HepG2 (cell line): ENCODE results near the gene ERC1. TPM values are rescaled to one million over a fixed set of nuclear protein-coding genes. Genes with fewer than 3 reads are reported as not detected.

Experiments
- ATAC-seq: fragments of 200-7000 bp; cut with Tn5 transposase; 3 replicates; pipeline ENCODE4 v1.9.1; 2020; ENCODE audit warnings: mild to moderate bottlenecking, moderate library complexity
- BruUV-seq: library from RNA; stranded (reverse); fragments of 400-500 nt; replicated peaks from 2 replicates; lab custom pipeline; 2021; lab: Mats Ljungman, UMichigan
- CTCF ChIA-PET: fragments of 300-600 bp; formaldehyde crosslinking; extraction: SDS; loops from one replicate; lab custom pipeline; 2021; ENCODE audit warnings: low total read pairs, inconsistent platforms, low intra/inter-chr PET ratio; lab: Yijun Ruan, JAX
- POLR2A ChIA-PET: fragments of 350-600 bp; sonication (Branson Sonifier 250); formaldehyde crosslinking; loops from one replicate; lab custom pipeline; 2020; ENCODE audit warnings: antibody characterized with exemption, inconsistent platforms; lab: Yijun Ruan, JAX
- DNase-seq: peaks from one replicate; pipeline ENCODE4 v3.0.0-alpha.2; 2015; ENCODE audit warnings: low spot score
- FAIRE-seq: peaks from 3 replicates; lab custom pipeline; 2011; peaks lifted over from hg19 to GRCh38; lab: Jason Lieb, UNC
- H2AFZ ChIP-seq: one replicate; pipeline ENCODE4 v1.6.1; 2011; ENCODE audit warnings: low read length, inconsistent platforms
- H3K27ac ChIP-seq: fragments of 300-600 bp; 3 replicates; pipeline ENCODE4 v1.8.0; 2011; ENCODE audit warnings: mixed run types, mild to moderate bottlenecking, mixed read lengths, low read length, inconsistent platforms; ENCODE audit not compliant: insufficient read depth; ENCODE audit errors: extremely low read length
- H3K27me3 ChIP-seq, 2 experiments: fragments of 200-600 bp in 1 of 2; 2 replicates in 1 of 2; 3 replicates in 1 of 2; pipeline versions ENCODE4 v1.6.0 to v1.8.0; 2011; ENCODE audit warnings: low read length in 2 of 2, mild to moderate bottlenecking in 2 of 2, moderate library complexity in 2 of 2, inconsistent platforms in 1 of 2; ENCODE audit not compliant: insufficient read depth in 2 of 2, control insufficient read depth in 1 of 2
- H3K36me3 ChIP-seq, 2 experiments: fragments of 200-600 bp in 1 of 2; replicated peaks in 1 of 2; 2 replicates in 1 of 2; 3 replicates in 1 of 2; pipeline versions ENCODE4 v1.5.1 to v1.8.0; 2011; ENCODE audit warnings: low read length in 2 of 2, inconsistent platforms in 1 of 2; ENCODE audit not compliant: insufficient read depth in 2 of 2, control insufficient read depth in 1 of 2
- H3K4me1 ChIP-seq: 2 replicates; pipeline ENCODE4 v1.5.1; 2012; ENCODE audit warnings: low read length, inconsistent platforms; ENCODE audit not compliant: insufficient read depth
- H3K4me2 ChIP-seq: 2 replicates; pipeline ENCODE4 v1.6.0; 2011; ENCODE audit warnings: low read depth, low read length, inconsistent platforms
- H3K4me3 ChIP-seq, 3 experiments: fragments of 200-600 bp in 1 of 3; sonication (generic), shearing (Covaris generic) in 1 of 3; replicated peaks in 1 of 3; 2 replicates each; pipeline ENCODE4 v1.5.1; 2011 to 2016; ENCODE audit warnings: low read length in 3 of 3, inconsistent platforms in 2 of 3, low read depth in 2 of 3, mild to moderate bottlenecking in 2 of 3, control low read depth in 1 of 3, mixed read lengths in 1 of 3; ENCODE audit not compliant: insufficient read depth in 1 of 3
- H3K79me2 ChIP-seq: one replicate; pipeline ENCODE4 v1.6.1; 2011; ENCODE audit warnings: low read length, inconsistent platforms; ENCODE audit not compliant: insufficient read depth
- H3K9ac ChIP-seq: 2 replicates; pipeline ENCODE4 v1.6.0; 2011; ENCODE audit warnings: mild to moderate bottlenecking, low read depth, low read length, inconsistent platforms; ENCODE audit not compliant: insufficient read depth
- H3K9me3 ChIP-seq: 2 replicates; pipeline ENCODE4 v1.5.1; 2012; ENCODE audit warnings: mild to moderate bottlenecking, low read length
- H4K20me1 ChIP-seq: 2 replicates; pipeline ENCODE4 v1.6.0; 2011; ENCODE audit warnings: inconsistent platforms, mild to moderate bottlenecking, low read length, moderate library complexity; ENCODE audit not compliant: insufficient read depth
- ARNT2 ChIP-seq: sonication (generic); formaldehyde crosslinking; IDR thresholded peaks from 2 replicates; pipeline ENCODE4 v1.8.0; 2022; ENCODE audit warnings: mild to moderate bottlenecking, low read depth, missing genetic modification reagents, moderate library complexity
- BORCS8-MEF2B ChIP-seq: sonication (generic); formaldehyde crosslinking; IDR thresholded peaks from 2 replicates; pipeline ENCODE4 v1.8.0; 2022; ENCODE audit warnings: mild to moderate bottlenecking, missing genetic modification reagents
- FOXP1 ChIP-seq, 2 experiments: fragments of 450-650 bp in 1 of 2; IDR thresholded peaks; 2 replicates each; pipeline ENCODE4 v1.6.1; 2017 to 2018; ENCODE audit warnings: antibody characterized with exemption in 1 of 2
- IRX3 ChIP-seq: sonication (generic); formaldehyde crosslinking; IDR thresholded peaks from 2 replicates; pipeline ENCODE4 v1.8.1; 2023; ENCODE audit warnings: mild to moderate bottlenecking, low read depth, missing genetic modification reagents, borderline replicate concordance
- MIXL1 ChIP-seq: IDR thresholded peaks from 2 replicates; pipeline ENCODE4 v1.6.1; 2016
- TAF15 ChIP-seq: fragments of 200-400 bp; formaldehyde crosslinking; IDR thresholded peaks from one replicate; pipeline ENCODE4 v1.6.1; 2018; ENCODE audit warnings: mild to moderate bottlenecking, low read depth, low read length; ENCODE audit not compliant: poor library complexity, severe bottlenecking
- ZNF180 ChIP-seq: sonication (generic); formaldehyde crosslinking; IDR thresholded peaks from 2 replicates; pipeline ENCODE4 v1.4.0; 2020; ENCODE audit warnings: low read depth, missing genetic modification reagents, borderline replicate concordance
- ZNF235 ChIP-seq: sonication (generic); formaldehyde crosslinking; IDR thresholded peaks from 2 replicates; pipeline ENCODE4 v1.8.1; 2023; ENCODE audit warnings: mild to moderate bottlenecking, missing genetic modification reagents, borderline replicate concordance
- ZNF652 ChIP-seq: IDR thresholded peaks from 2 replicates; pipeline ENCODE4 v1.6.1; 2016; ENCODE audit warnings: low read depth, borderline replicate concordance
- ZNF724P ChIP-seq: sonication (generic); formaldehyde crosslinking; IDR thresholded peaks from 2 replicates; pipeline ENCODE4 v1.8.0; 2022; ENCODE audit warnings: missing genetic modification reagents, borderline replicate concordance
- ZNF780A ChIP-seq: sonication (generic); formaldehyde crosslinking; IDR thresholded peaks from 2 replicates; pipeline ENCODE4 v1.8.0; 2022; ENCODE audit warnings: mild to moderate bottlenecking, missing genetic modification reagents, moderate library complexity
- WGBS: methylation state at CpG from one replicate; pipeline ENCODE4 v1.1.6; 2017; ENCODE audit warnings: low lambda C conversion rate; 5-methylcytosine and 5-hydroxymethylcytosine counted together
- in situ Hi-C: cut with HindIII; loops from 2 replicates; pipeline ENCODE4 v1.10.0; 2017; ENCODE audit warnings: low pct_unique_long_range_greater_than_20kb; ENCODE audit not compliant: extremely low pct_ligation_motif_present
- intact Hi-C: fragments of 100-400 bp; cut with micrococcal nuclease; formaldehyde crosslinking; loops from one replicate; pipeline ENCODE4 v1.10.0; 2022; ENCODE audit not compliant: unreplicated experiment
- polyA plus RNA-seq, 8 experiments: library from polyadenylated mRNA; depleted of rRNA in 3 of 8; stranded (reverse) in 7 of 8; unstranded in 1 of 8; fragments of >200 nt; fragmentation: Illumina TruSeq in 4 of 8; extraction: Trizol in 4 of 8; gene quantifications; 2 replicates each; pipeline versions ENCODE4 v1.2.1 to v1.2.3, GENCODE V29; 2011 to 2016; ENCODE audit warnings: low read depth in 4 of 8, missing spikeins in 1 of 8, mixed read lengths in 1 of 8; ENCODE audit not compliant: insufficient read depth in 1 of 8
- total RNA-seq, 5 experiments: library from RNA; depleted of rRNA; stranded (reverse); fragments of >200 nt; fragmentation: Illumina TruSeq; extraction: Trizol; gene quantifications; 2 replicates each; pipeline ENCODE4 v1.2.3, GENCODE V29; 2016; ENCODE audit warnings: low read depth in 1 of 5
- TF ChIP-seq, protein P1 (sequence below): sonication (generic); formaldehyde crosslinking; IDR thresholded peaks from 2 replicates; pipeline ENCODE4 v1.5.0; 2020; ENCODE audit warnings: mild to moderate bottlenecking, missing genetic modification reagents

ERC1 gene
- total and polyA plus RNA-seq, 2 of the 13 experiments (the other 11 are each of a cell fraction or from before 2014, with no cell fraction given) = 6.1 to 12.4 TPM

DNA sequence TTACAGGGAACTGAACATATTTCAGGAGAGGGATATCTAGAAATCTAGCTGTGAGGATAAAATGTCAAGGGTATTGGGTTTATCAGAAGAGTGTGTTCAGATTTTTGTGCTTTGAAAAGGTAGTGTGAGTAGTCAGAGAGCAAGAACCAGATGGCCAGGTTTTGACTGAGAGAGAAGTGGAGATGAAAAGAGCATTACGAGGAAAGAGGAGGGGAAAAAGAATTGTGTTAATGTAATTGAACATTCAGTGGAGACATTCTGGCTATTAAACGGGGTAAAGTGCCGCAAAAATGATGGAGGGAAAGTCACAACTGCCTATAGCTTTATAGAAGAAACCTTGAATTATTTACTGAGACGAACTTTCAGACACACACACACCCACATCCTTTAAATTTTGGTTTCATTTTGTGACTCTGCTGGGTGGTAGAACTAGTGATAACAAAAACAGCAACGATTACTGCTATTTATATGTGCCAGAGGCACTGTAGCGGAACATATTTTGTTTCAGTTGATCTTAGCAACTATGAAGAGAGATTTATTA, 213.6 kb downstream of the ERC1 start:
- no peak overlapping the region for H2AFZ ChIP-seq
- CTCF ChIA-PET = no interaction called here
- no TSS peak for BruUV-seq
- H3K27me3 ChIP-seq = no peaks in the 10 kb centered on the region
- H3K4me2 ChIP-seq = no peak overlapping the region
- in situ Hi-C loops = no loop called here
- no peak for ATAC-seq
- POLR2A ChIA-PET = no interaction called here
- H4K20me1 ChIP-seq = no peaks in the 10 kb centered on the region
- intact Hi-C loops = no loop called here
- H3K36me3 ChIP-seq = no peaks in the 10 kb centered on the region; a peak in 1 of 5 replicates
- TF ChIP-seq BORCS8-MEF2B (CRISPR knock-in tag) = no peak
- no peak for TF ChIP-seq ZNF652 (CRISPR knock-in tag)
- no peak for TF ChIP-seq FOXP1 (IDR thresholded peaks at IDR 0.05)
- TF ChIP-seq FOXP1 (CRISPR knock-in tag; IDR thresholded peaks at IDR 0.05) = no peak
- no peak for TF ChIP-seq TAF15
- TF ChIP-seq ZNF780A (CRISPR knock-in tag) = no peak
- TF ChIP-seq ZNF235 (CRISPR knock-in tag) = no peak
- TF ChIP-seq MIXL1 (CRISPR knock-in tag) = no peak
- TF ChIP-seq IRX3 (CRISPR knock-in tag) = no peak
- TF ChIP-seq ZNF724P = no peak
- no peak for TF ChIP-seq ARNT2 (CRISPR knock-in tag)
- TF ChIP-seq ZNF180 (CRISPR knock-in tag) = no peak
- TF ChIP-seq, protein P1, sequence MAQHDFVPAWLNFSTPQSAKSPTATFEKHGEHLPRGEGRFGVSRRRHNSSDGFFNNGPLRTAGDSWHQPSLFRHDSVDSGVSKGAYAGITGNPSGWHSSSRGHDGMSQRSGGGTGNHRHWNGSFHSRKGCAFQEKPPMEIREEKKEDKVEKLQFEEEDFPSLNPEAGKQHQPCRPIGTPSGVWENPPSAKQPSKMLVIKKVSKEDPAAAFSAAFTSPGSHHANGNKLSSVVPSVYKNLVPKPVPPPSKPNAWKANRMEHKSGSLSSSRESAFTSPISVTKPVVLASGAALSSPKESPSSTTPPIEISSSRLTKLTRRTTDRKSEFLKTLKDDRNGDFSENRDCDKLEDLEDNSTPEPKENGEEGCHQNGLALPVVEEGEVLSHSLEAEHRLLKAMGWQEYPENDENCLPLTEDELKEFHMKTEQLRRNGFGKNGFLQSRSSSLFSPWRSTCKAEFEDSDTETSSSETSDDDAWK = no peak
- H3K27ac ChIP-seq = no peak overlapping the region
- H3K9ac ChIP-seq = no peak overlapping the region
- no peak for FAIRE-seq
- H3K79me2 ChIP-seq = no peaks in the 10 kb centered on the region
- no peak for DNase-seq
- no peak overlapping the region for H3K4me3 ChIP-seq
- no peaks in the 10 kb centered on the region for H3K4me1 ChIP-seq
- WGBS = 94% methylated on average over 6 of the region's 6 CpGs
- no peaks in the 10 kb centered on the region for H3K9me3 ChIP-seq
